Nephron (organoid): ENCODE measurements around the gene ANKRD11.
A peak's percentile ranks its signal among the peaks of the same experiment; 100 is the strongest.

Experiments
- H3K27ac Mint-ChIP-seq, 3 experiments: 2 replicates each; pipeline ENCODE4 v1.8.0; 2020; ENCODE audit warnings: mixed read lengths in 3 of 3, mild to moderate bottlenecking in 2 of 3, moderate library complexity in 1 of 3
- H3K27me3 Mint-ChIP-seq: 2 replicates; pipeline ENCODE4 v1.8.0; 2021; ENCODE audit warnings: low read depth, mild to moderate bottlenecking, moderate library complexity, mixed read lengths
- H3K36me3 Mint-ChIP-seq: 2 replicates; pipeline ENCODE4 v1.8.0; 2020; ENCODE audit warnings: low read depth, mixed read lengths
- H3K4me1 Mint-ChIP-seq: 2 replicates; pipeline ENCODE4 v1.8.0; 2020; ENCODE audit warnings: mixed read lengths
- H3K4me3 Mint-ChIP-seq, 3 experiments: 2 replicates each; pipeline ENCODE4 v1.8.0; 2020; ENCODE audit warnings: mild to moderate bottlenecking in 3 of 3, mixed read lengths in 3 of 3, moderate library complexity in 2 of 3
- H3K9me3 Mint-ChIP-seq: 2 replicates; pipeline ENCODE4 v1.8.0; 2020; ENCODE audit warnings: mixed read lengths
- CTCF ChIP-seq, 3 experiments: fragments of 200-600 bp; sonication (generic); IDR thresholded peaks; one replicate each; pipeline ENCODE4 v1.5.0; 2021; ENCODE audit warnings: antibody characterized with exemption in 3 of 3; ENCODE audit not compliant: unreplicated experiment in 3 of 3

ANKRD11 gene

GRCh38 chr16:89345642-89346150, 144.7 kb downstream of the ANKRD11 start:
- no peak overlapping the region for H3K4me3 Mint-ChIP-seq
- H3K27me3 Mint-ChIP-seq, result no peaks in the 10 kb centered on the region
- H3K27ac Mint-ChIP-seq, result peak overlapping the region; percentile 47 to 71 (median 47)
- peaks cover 61% of the 10 kb centered on the region for H3K4me1 Mint-ChIP-seq
- no peaks in the 10 kb centered on the region for H3K36me3 Mint-ChIP-seq
- no peak for TF ChIP-seq CTCF (IDR thresholded peaks at IDR 0.05; ENCODE audit: unreplicated experiment in 3 of 3)
- H3K9me3 Mint-ChIP-seq, result no peaks in the 10 kb centered on the region

GRCh38 chr16:89344846-89345611, 145.3 kb downstream of the ANKRD11 start:
- H3K9me3 Mint-ChIP-seq, result no peaks in the 10 kb centered on the region
- H3K4me3 Mint-ChIP-seq, result no peak overlapping the region
- no peaks in the 10 kb centered on the region for H3K27me3 Mint-ChIP-seq
- peaks cover 56% of the 10 kb centered on the region for H3K4me1 Mint-ChIP-seq
- TF ChIP-seq CTCF (IDR thresholded peaks at IDR 0.05; ENCODE audit: unreplicated experiment in 3 of 3), result no peak
- peak overlapping the region; percentile 47 to 71 (median 59) for H3K27ac Mint-ChIP-seq
- H3K36me3 Mint-ChIP-seq, result no peaks in the 10 kb centered on the region

GRCh38 chr16:89344458-89344834, 145.9 kb downstream of the ANKRD11 start:
- H3K27me3 Mint-ChIP-seq, result no peaks in the 10 kb centered on the region
- H3K9me3 Mint-ChIP-seq, result no peaks in the 10 kb centered on the region
- H3K36me3 Mint-ChIP-seq, result no peaks in the 10 kb centered on the region
- no peak for TF ChIP-seq CTCF (IDR thresholded peaks at IDR 0.05; ENCODE audit: unreplicated experiment in 3 of 3)
- peak overlapping the region; percentile 47 to 70 (median 59) for H3K27ac Mint-ChIP-seq
- peaks cover 60% of the 10 kb centered on the region for H3K4me1 Mint-ChIP-seq
- peak overlapping the region in 2 of 3 experiments; percentile 32 to 34 for H3K4me3 Mint-ChIP-seq

GRCh38 chr16:89343501-89344457, 146.6 kb downstream of the ANKRD11 start:
- no peaks in the 10 kb centered on the region for H3K9me3 Mint-ChIP-seq
- peak overlapping the region; percentile 57 to 64 (median 61) for H3K4me3 Mint-ChIP-seq
- no peaks in the 10 kb centered on the region for H3K27me3 Mint-ChIP-seq
- H3K36me3 Mint-ChIP-seq, result no peaks in the 10 kb centered on the region
- H3K4me1 Mint-ChIP-seq, result peaks cover 60% of the 10 kb centered on the region
- no peak for TF ChIP-seq CTCF (IDR thresholded peaks at IDR 0.05; ENCODE audit: unreplicated experiment in 3 of 3)
- peak overlapping the region; percentile 47 to 87 (median 81) for H3K27ac Mint-ChIP-seq

GRCh38 chr16:89341697-89342694, 148.4 kb downstream of the ANKRD11 start:
- Mint-ChIP-seq H3K27me3 (no peaks in the 10 kb centered on the region), H3K9me3 (no peaks in the 10 kb centered on the region), H3K4me1 (peaks cover 60% of the 10 kb centered on the region), H3K36me3 (no peaks in the 10 kb centered on the region), H3K4me3 (no peak overlapping the region), H3K27ac (peak overlapping the region in 2 of 3 experiments; percentile 26 to 46)
- no peak for TF ChIP-seq CTCF (IDR thresholded peaks at IDR 0.05; ENCODE audit: unreplicated experiment in 3 of 3)
